Measurements from ENCODE around the gene LILRA5. TPM values are rescaled to one million over a fixed set of nuclear protein-coding genes. Genes with fewer than 3 reads are reported as not detected.

The LILRA5 gene
- total RNA-seq, 1 experiment from 2014 or later: not detected

GRCh38 chr19:54262470-54262869, 50.5 kb downstream of the LILRA5 start:
- H3K36me3 ChIP-seq (ENCODE audit: insufficient read depth, low read length, poor library complexity, severe bottlenecking): no peaks in the 10 kb centered on the region
- no TSS peak for BruUV-seq (replicated peaks)
- no peak for DNase-seq (ENCODE audit: low spot score)
- H3K27me3 ChIP-seq (replicated peaks; ENCODE audit: insufficient read depth, low read depth, low read length, poor library complexity): peaks cover 7% of the 10 kb centered on the region
- ChIA-PET CTCF (no interaction called here), POLR2A (ENCODE audit: low non-redundant PET) (no interaction called here)
- no peak overlapping the region for H3K4me3 ChIP-seq (ENCODE audit: low read depth, low read length, poor library complexity, severe bottlenecking)
- TF ChIP-seq CTCF (conservative IDR thresholded peaks at IDR 0.05; ENCODE audit: low read depth, low read length) (no peak), EZH2 (IDR thresholded peaks at IDR 0.05; ENCODE audit: borderline replicate concordance, low read depth, low read length, poor library complexity, severe bottlenecking) (no peak)
- intact Hi-C loops (cut with micrococcal nuclease; ENCODE audit: unreplicated experiment): no loop called here
- H3K9me3 ChIP-seq (ENCODE audit: low read depth, low read length, poor library complexity, severe bottlenecking): no peaks in the 10 kb centered on the region
- H3K4me1 ChIP-seq (ENCODE audit: insufficient read depth, low read length, poor library complexity, severe bottlenecking): no peaks in the 10 kb centered on the region
- no peak overlapping the region for H3K27ac ChIP-seq (ENCODE audit: low read depth, low read length, poor library complexity, severe bottlenecking)

DNA sequence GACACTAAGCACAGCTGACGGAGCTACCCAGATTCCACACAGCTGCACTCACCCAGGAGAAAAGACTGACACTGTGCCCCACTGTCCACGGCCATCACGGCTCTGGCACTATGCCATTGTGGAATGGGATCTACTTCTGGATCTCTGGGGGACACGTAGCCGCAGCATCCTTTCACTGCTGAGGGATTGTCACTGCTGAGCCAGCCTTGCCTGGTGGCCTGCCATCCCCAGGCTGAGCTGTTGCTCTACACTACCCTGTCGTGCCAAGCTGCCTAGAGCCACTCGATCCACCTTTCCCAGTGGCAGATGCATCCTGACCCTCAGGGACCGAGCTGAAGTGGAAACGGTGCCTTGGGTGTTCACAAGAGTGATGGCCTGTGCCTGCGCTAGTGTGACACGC, 50.9 kb downstream of the LILRA5 start:
- BruUV-seq (replicated peaks): no TSS peak
- ChIA-PET POLR2A (ENCODE audit: low non-redundant PET) (no interaction called here), CTCF (no interaction called here)
- no peak overlapping the region for H3K4me3 ChIP-seq (ENCODE audit: low read depth, low read length, poor library complexity, severe bottlenecking)
- TF ChIP-seq CTCF (conservative IDR thresholded peaks at IDR 0.05; ENCODE audit: low read depth, low read length): no peak
- TF ChIP-seq EZH2 (IDR thresholded peaks at IDR 0.05; ENCODE audit: borderline replicate concordance, low read depth, low read length, poor library complexity, severe bottlenecking): no peak
- no peak overlapping the region for H3K27ac ChIP-seq (ENCODE audit: low read depth, low read length, poor library complexity, severe bottlenecking)
- intact Hi-C loops (cut with micrococcal nuclease; ENCODE audit: unreplicated experiment): no loop called here
- no peaks in the 10 kb centered on the region for H3K9me3 ChIP-seq (ENCODE audit: low read depth, low read length, poor library complexity, severe bottlenecking)
- DNase-seq (ENCODE audit: low spot score): no peak
- no peaks in the 10 kb centered on the region for H3K36me3 ChIP-seq (ENCODE audit: insufficient read depth, low read length, poor library complexity, severe bottlenecking)
- peaks cover 11% of the 10 kb centered on the region for H3K27me3 ChIP-seq (replicated peaks; ENCODE audit: insufficient read depth, low read depth, low read length, poor library complexity)
- H3K4me1 ChIP-seq (ENCODE audit: insufficient read depth, low read length, poor library complexity, severe bottlenecking): no peaks in the 10 kb centered on the region

- no peak for DNase-seq (ENCODE audit: low spot score)
- CTCF ChIA-PET: interaction anchor here (0.7 kb wide), 1 partner anchor 9 kb away, joined by 3 read pairs; no protein-coding TSS in a partner anchor
- intact Hi-C loops (cut with micrococcal nuclease; ENCODE audit: unreplicated experiment): no loop called here
- H3K27ac ChIP-seq (ENCODE audit: low read depth, low read length, poor library complexity, severe bottlenecking): no peak within 1 kb of the TSS
- no peaks in the 10 kb centered on the region for H3K9me3 ChIP-seq (ENCODE audit: low read depth, low read length, poor library complexity, severe bottlenecking)
- H3K36me3 ChIP-seq (ENCODE audit: insufficient read depth, low read length, poor library complexity, severe bottlenecking): no peaks in the 10 kb centered on the region
- H3K27me3 ChIP-seq (replicated peaks; ENCODE audit: insufficient read depth, low read depth, low read length, poor library complexity): peaks cover 27% of the 10 kb centered on the region
- no peaks in the 10 kb centered on the region for H3K4me1 ChIP-seq (ENCODE audit: insufficient read depth, low read length, poor library complexity, severe bottlenecking)
- TF ChIP-seq EZH2 (IDR thresholded peaks at IDR 0.05; ENCODE audit: borderline replicate concordance, low read depth, low read length, poor library complexity, severe bottlenecking) (no peak), CTCF (conservative IDR thresholded peaks at IDR 0.05; ENCODE audit: low read depth, low read length) (no peak)
- POLR2A ChIA-PET (ENCODE audit: low non-redundant PET): no interaction called here
- H3K4me3 ChIP-seq (ENCODE audit: low read depth, low read length, poor library complexity, severe bottlenecking): no peak within 1 kb of the TSS
- BruUV-seq (replicated peaks): no TSS peak
Measured at GRCh38 chr19:54257116-54257480, 55.9 kb downstream of the LILRA5 start, which contains the start of gene LILRB5. LILRB5 (minus strand) TSS chr19:54257273; CDS start chr19:54257193, 80 bp downstream.

Small RNA genes lying within 50 kb of the gene (microRNA-seq; reads per million reads assigned to microRNA genes)
- not detected for gene MIR4752

Other genes with a start within 250 kb of the LILRA5 start
- gene VSTM1, start 249.3 kb downstream of the LILRA5 start, total RNA-seq (2021): not detected in 2 replicates
- not detected in 2 replicates for gene TARM1, start 231.8 kb downstream of the LILRA5 start, total RNA-seq (2021)
- gene OSCAR, start 212.4 kb downstream of the LILRA5 start, total RNA-seq (2021): 0.47 and 0.61 TPM in 2 replicates
- 144 and 148 TPM in 2 replicates for gene NDUFA3, start 210.3 kb downstream of the LILRA5 start, total RNA-seq (2021)
- 31.1 and 31.4 TPM in 2 replicates for gene TFPT, start 197.5 kb downstream of the LILRA5 start, total RNA-seq (2021)
- 109 and 115 TPM in 2 replicates for gene PRPF31, start 197.4 kb downstream of the LILRA5 start, total RNA-seq (2021)
- 90.8 and 102 TPM in 2 replicates for gene CNOT3, start 175.4 kb downstream of the LILRA5 start, total RNA-seq (2021)
- gene LENG1, start 153.4 kb downstream of the LILRA5 start, total RNA-seq (2021): 8.8 and 9.7 TPM in 2 replicates
- gene TMC4, start 140.0 kb downstream of the LILRA5 start, total RNA-seq (2021): 0.58 and 0.96 TPM in 2 replicates
- 107 and 109 TPM in 2 replicates for gene MBOAT7, start 123.6 kb downstream of the LILRA5 start, total RNA-seq (2021)
- gene TSEN34, start 121.9 kb downstream of the LILRA5 start, total RNA-seq (2021): 56.9 and 64.7 TPM in 2 replicates
- gene RPS9, start 112.3 kb downstream of the LILRA5 start, total RNA-seq (2021): 944 and 951 TPM in 2 replicates
- gene LILRB3, start 90.2 kb downstream of the LILRA5 start, total RNA-seq (2021): not detected in 2 replicates
- gene LILRA6, start 70.4 kb downstream of the LILRA5 start, total RNA-seq (2021): not detected in 2 replicates
- not detected in 2 replicates for gene LILRB5, start 55.9 kb downstream of the LILRA5 start, total RNA-seq (2021)
- not detected in 2 replicates for gene LILRB2, start 32.1 kb downstream of the LILRA5 start, total RNA-seq (2021)
- gene LILRA4, start 26.0 kb upstream of the LILRA5 start, total RNA-seq (2021): not detected in 2 replicates
- gene LAIR1, start 51.8 kb upstream of the LILRA5 start, total RNA-seq (2021): not detected in 2 replicates
- gene TTYH1, start 102.3 kb upstream of the LILRA5 start, total RNA-seq (2021): 3.0 and 3.2 TPM in 2 replicates
- gene LENG8, start 136.0 kb upstream of the LILRA5 start, total RNA-seq (2021): 129 and 149 TPM in 2 replicates
- 4.2 and 4.3 TPM in 2 replicates for gene LENG9, start 150.6 kb upstream of the LILRA5 start, total RNA-seq (2021)
- 111 and 119 TPM in 2 replicates for gene CDC42EP5, start 160.1 kb upstream of the LILRA5 start, total RNA-seq (2021)
- not detected in 2 replicates for gene LAIR2, start 189.7 kb upstream of the LILRA5 start, total RNA-seq (2021)